GM21619 (cell line): ENCODE data around the gene SLC8A2.
"Not testable (repeated sequence)": the region's sequence is repeated elsewhere in the genome, so short reads cannot be mapped to it uniquely, and the experiment has no call there.

Source experiments
- ATAC-seq: cut with Tn5 transposase; IDR thresholded peaks from one replicate; pipeline ENCODE4 v1.9.1; 2021; ENCODE audit not compliant: unreplicated experiment

The SLC8A2 gene

DNA sequence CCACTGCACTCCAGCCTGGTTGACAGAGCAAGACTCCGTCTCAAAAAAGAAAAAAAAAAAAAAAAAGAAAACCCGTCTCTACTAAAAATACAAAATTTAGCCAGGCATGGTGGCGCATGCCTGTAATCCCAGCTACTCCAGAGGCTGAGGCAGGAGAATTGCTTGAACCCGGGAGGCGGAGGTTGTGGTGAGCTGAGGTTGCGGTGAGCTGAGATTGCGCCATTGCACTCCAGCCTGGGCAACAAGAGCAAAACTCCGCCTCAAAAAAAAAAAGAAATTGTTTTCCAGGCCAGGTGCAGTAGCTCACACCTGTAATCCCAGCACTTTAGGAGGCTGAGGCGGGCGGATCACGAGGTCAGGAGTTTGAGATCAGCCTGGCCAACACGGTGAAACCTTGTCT lies 85.1 kb downstream of the SLC8A2 start:
- not testable (repeated sequence) for ATAC-seq

- ATAC-seq = not testable (repeated sequence)
Observed at GRCh38 chr19:47384533-47384932, 87.2 kb downstream of the SLC8A2 start.

GRCh38 chr19:47383890-47384289 lies 87.8 kb downstream of the SLC8A2 start:
- not testable (repeated sequence) for ATAC-seq

- no peak for ATAC-seq
Observed at GRCh38 chr19:47381653-47382279, 89.9 kb downstream of the SLC8A2 start.

DNA sequence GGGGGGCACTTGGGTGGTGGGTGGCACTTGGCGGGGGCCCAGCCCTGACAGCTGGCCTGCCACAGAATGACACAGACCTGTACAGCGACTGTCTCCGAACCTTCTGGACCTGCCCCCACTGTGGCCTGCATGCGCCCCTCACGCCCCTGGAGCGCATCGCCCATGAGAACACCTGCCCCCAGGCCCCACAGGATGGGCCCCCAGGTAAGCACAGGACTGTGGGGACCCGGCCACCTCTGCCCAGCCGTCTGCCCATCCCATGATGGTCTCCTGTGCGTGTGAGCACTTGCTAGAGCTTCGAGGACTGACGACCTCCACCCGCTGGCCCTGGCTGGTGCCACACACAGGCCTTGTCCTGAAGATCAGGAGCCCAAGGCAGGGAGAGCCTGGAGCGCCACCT lies 90.6 kb downstream of the SLC8A2 start:
- no peak for ATAC-seq

DNA sequence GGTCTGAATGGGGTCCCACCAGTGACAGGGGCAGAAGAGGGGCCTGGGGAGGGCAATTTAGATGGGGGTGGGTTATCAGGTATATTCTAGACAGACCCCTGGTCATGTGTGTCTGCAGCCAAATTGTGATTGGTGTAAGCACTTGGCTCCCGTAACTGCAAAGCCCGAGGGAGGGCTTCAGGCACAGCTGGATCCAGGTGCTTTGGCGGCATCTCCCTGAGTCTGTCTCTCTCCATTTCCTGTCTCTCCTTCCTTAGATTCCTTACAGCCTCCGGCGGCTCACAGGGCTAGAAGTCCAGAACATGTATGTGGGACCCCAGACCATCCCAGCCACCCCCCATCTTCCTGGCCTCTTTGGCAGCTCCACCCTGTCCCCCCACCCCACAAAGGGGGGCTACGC lies 91.1 kb downstream of the SLC8A2 start:
- no peak for ATAC-seq

GRCh38 chr19:47379381-47379938 lies 92.2 kb downstream of the SLC8A2 start:
- ATAC-seq = no peak

DNA sequence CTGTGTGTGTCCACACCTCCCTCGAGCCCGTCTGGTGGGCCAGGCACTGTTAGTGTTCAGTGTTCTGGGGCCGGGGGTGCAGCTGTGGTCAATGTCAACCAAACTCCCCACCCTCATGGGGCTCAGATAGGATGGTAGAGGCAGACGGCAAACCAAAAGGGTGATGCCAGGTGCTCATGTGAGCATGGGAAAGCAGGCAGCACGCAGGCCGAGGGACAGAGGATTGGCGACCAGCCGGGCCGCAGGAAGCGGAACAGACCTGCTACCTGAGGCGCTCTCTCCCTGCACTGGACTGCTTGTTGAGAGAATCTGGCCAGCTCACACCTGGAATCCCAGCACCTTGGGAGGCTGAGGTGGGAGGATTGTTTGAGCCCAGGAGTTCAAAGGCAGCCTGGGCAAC lies 93.4 kb downstream of the SLC8A2 start:
- no peak for ATAC-seq
